OCI-LY3 (cell line): ENCODE measurements around the gene USP35.

Experiments
- CTCF ChIP-seq: fragments of 200-600, 300-600 bp; sonication (generic); IDR thresholded peaks from 2 replicates; pipeline ENCODE4 v1.5.1; 2014; ENCODE audit warnings: antibody characterized with exemption, low read length, low read depth
- EZH2phosphoT487 ChIP-seq: fragments of 200-600 bp; shearing (Covaris generic); IDR thresholded peaks from 2 replicates; pipeline ENCODE4 v1.6.1; 2018; ENCODE audit warnings: antibody characterized with exemption, mixed run types, low read depth

- TF ChIP-seq CTCF: no peak
- no peak for TF ChIP-seq EZH2phosphoT487
Observed at GRCh38 chr11:78207532-78208256, 19.0 kb downstream of the USP35 start.
